Right ventricle myocardium inferior (tissue), 1 donor: ENCODE data around the gene CPLANE1. TPM values are rescaled to one million over a fixed set of nuclear protein-coding genes. Genes with fewer than 3 reads are reported as not detected.
A peak's percentile ranks its signal among the peaks of the same experiment; 100 is the strongest.

Experiments used
- ATAC-seq: fragments of 200-7000 bp; cut with Tn5 transposase; one replicate; pipeline ENCODE4 v1.9.1; 2020; ENCODE audit warnings: mild to moderate bottlenecking, moderate library complexity
- DNase-seq: peaks from one replicate; pipeline ENCODE4 v3.0.0; 2021; ENCODE audit errors: missing footprints
- intact Hi-C: fragments of 100-400 bp; cut with DNase I; formaldehyde crosslinking; loops from one replicate; pipeline ENCODE4 v1.11.0; 2022
- total RNA-seq: library from RNA; stranded (reverse); fragmentation: NEBNext Ultra II Directional; extraction: Animal tissue kit (Norgen Biotek cat#: 25700); gene quantifications from one replicate; pipeline ENCODE4 v1.2.1, GENCODE V29; 2021
- donor health status: DM: no; HTN: yes; CAD: no; lungs with severe emphysema.

The CPLANE1 gene
- total RNA-seq, 1 donor from 2014 or later = 9.5 TPM

- no peak for ATAC-seq
- DNase-seq = no peak
- intact Hi-C loops = no loop called here
Measured at GRCh38 chr5:37212096-37212495, 37.1 kb downstream of the CPLANE1 start.

GRCh38 chr5:37211661-37212060, 37.5 kb downstream of the CPLANE1 start:
- no peak for ATAC-seq
- no peak for DNase-seq
- intact Hi-C loops = no loop called here

DNA sequence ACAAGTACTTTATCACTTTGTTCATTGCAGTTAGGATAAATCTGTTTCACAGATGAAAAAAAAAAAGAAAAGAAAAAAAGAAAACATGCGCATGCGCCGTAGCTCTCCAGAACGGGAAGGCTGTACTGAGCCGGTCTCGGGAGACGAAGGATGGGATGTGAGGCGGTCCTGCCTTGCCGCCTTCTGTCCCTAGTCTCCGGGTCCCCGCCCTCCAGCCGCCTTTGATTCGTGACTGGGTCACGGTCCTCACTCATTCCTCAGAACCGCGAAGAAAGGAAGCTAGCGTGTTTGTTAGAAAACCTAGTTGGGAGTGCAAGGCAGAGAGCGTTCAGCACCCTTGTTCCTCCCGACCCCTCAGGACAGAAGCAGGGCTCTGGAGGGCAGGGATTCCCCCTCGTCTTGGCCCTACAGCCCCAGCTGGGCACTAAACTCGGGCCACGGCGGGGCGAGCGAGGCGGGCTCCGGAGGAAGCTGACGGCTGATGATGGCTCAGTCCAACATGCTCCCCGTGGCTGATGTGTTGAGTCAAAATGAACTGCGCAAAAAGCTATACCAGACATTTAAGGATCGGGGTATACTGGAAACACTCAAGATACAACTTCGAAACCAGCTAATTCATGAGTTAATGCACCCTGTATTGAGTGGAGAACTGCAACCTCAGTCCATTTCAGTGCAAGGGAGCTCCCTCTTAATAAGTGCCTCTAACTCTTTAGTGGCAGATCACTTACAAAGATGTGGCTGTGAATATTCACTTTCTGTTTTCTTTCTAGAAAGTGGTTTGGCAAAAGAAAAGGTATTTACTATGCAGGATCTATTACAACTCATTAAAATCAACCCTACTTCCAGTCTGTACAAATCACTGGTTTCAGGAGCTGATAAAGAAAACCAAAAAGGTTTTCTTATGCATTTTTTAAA, 40.0 kb downstream of the CPLANE1 start:
- no peak for DNase-seq
- intact Hi-C loops = no loop called here
- peak; percentile 48 for ATAC-seq

- ATAC-seq (no peak), DNase-seq (no peak)
- intact Hi-C loops = no loop called here
Measured at GRCh38 chr5:37207802-37208201, 41.4 kb downstream of the CPLANE1 start.

DNA sequence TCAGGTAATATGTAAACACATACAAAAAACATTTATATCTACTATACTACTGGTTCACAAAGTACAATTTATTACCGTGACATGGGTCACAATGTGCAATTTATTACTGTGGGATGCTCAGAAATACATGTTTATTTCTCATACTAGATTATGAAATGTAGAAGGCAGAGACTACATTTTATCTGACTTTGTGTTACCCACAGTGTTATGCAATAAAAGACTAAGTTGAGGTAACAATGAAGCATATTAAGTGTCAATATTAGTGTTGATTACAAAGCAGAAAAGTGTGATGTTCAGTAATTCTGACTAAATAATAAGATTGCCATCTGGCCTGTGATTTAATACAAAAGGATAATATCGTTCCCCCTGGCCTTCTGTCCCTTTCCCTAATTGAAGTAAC, 42.4 kb downstream of the CPLANE1 start:
- intact Hi-C loops = no loop called here
- ATAC-seq (no peak), DNase-seq (no peak)

- intact Hi-C loops = no loop called here
- DNase-seq = no peak
- ATAC-seq = no peak
Measured at GRCh38 chr5:37198842-37199241, 50.3 kb downstream of the CPLANE1 start.

- DNase-seq (no peak), ATAC-seq (no peak)
- intact Hi-C loops = no loop called here
Measured at GRCh38 chr5:37198061-37198460, 51.1 kb downstream of the CPLANE1 start.

DNA sequence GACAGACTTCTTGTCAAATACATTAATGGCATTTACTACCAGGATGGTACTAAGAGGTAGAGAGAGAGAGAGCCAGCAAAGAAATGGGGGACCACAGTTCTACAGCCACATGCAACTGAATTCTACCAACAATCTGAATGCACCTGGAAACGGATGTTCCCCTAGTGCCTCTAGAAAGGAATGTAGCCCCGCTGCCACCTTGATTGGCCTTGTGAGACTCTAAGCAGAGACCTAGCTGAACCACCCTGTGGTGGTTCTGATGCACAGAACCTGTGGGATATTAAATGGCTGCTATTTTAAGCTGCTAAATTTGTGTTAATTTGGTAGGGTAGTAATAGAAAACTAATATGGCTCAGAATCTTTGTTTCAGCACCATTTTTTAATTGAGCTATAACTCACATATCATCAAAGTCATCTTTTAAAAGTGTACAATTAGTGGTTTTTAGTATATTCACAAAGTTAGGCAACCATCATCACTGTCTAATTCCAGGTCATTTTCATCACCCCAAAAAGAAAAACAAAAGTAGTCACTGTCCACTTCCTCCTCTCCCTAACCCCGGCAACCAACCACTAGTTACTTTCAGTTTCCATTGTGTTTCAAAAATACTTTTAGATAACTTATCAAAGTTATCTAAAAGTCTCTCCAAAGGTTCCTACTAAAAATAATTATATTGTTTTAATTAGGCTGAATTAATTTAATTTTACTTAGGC, 51.7 kb downstream of the CPLANE1 start:
- ATAC-seq (no peak), DNase-seq (no peak)
- intact Hi-C loops = no loop called here

- ATAC-seq = no peak
- intact Hi-C loops = no loop called here
- no peak for DNase-seq
Measured at GRCh38 chr5:37190592-37190991, 58.6 kb downstream of the CPLANE1 start.

- ATAC-seq = no peak
- intact Hi-C loops = no loop called here
- DNase-seq = no peak
Measured at GRCh38 chr5:37189355-37189754, 59.8 kb downstream of the CPLANE1 start.

DNA sequence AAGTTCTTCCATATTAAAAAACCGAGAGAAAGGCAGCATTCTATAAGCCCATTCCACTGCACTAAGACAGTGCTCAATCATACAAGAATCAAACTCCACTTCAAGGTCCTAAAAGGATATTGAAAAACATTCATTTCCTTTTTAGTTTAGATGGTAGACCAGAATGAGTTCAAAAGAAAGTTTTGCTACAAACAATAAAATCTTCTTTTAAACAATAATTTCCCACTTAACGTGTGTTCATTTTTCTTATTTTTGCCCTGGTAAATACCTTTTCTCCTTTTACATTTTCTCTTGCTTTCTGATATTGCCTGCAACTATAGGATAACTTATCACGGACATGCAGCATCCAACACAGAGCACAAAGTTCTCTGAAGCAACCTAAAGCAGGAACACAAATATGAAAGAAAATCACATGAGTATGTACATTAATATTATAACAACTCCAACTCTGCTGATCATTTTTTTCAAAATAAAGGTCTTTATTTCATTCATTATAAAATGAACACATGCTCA, 61.7 kb downstream of the CPLANE1 start:
- ATAC-seq = no peak
- DNase-seq = no peak
- intact Hi-C loops = no loop called here

GRCh38 chr5:37184748-37185364, 64.3 kb downstream of the CPLANE1 start:
- ATAC-seq (no peak), DNase-seq (no peak)
- intact Hi-C loops = no loop called here

GRCh38 chr5:37182667-37183066, 66.5 kb downstream of the CPLANE1 start:
- DNase-seq = no peak
- ATAC-seq = no peak
- intact Hi-C loops = no loop called here

DNA sequence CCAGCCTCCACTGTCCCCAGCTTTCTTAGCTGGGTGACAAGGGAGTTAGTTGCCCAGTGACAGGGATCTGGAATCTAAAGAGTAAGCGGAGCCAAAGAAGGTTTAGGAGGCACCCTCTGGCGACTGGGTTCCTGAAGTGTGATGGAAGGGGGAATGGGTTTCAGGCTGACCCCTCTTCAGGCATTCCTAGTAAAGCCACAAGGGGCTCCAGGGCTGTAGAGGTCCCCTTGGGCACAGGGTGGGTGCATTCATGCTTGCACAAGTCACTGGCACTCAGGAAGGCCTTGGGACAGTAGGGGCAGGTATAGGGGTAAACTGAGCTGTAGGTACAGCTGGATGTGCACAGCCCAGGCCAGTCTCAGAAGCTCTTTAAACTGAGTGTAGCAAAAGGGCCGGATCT, 74.2 kb downstream of the CPLANE1 start:
- no peak for DNase-seq
- no peak for ATAC-seq
- intact Hi-C loops = loop anchor here (10.0 kb wide), 1 partner anchor 130 kb away; no protein-coding TSS in a partner anchor

GRCh38 chr5:37172957-37173356, 76.2 kb downstream of the CPLANE1 start:
- intact Hi-C loops = loop anchor here (10.0 kb wide), 1 partner anchor 128 kb away; no protein-coding TSS in a partner anchor
- ATAC-seq (no peak), DNase-seq (no peak)

- intact Hi-C loops = loop anchor here (10.0 kb wide), 1 partner anchor 126 kb away; no protein-coding TSS in a partner anchor
Measured at GRCh38 chr5:37170856-37171255, 78.3 kb downstream of the CPLANE1 start.

DNA sequence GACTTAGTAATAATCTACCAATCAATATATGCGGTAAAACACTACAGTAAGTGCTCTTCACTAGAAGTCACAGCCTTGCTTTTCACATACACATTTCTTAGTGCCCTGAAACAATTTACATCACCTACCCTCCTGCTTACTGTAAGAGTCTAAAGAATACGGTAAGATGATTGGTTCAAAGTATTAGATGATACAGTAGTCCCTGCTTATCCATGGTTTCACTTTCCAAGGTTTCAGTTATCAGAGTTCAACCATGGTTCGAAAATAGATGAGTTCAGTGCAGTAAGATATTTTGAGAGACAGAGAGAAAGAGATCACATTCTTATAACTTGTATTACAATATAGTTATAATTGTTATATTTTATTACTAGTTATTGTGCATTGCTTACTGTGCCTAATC, 83.0 kb downstream of the CPLANE1 start:
- DNase-seq (no peak), ATAC-seq (no peak)
- intact Hi-C loops = no loop called here

More at GRCh38 chr5:37170856-37171255, 78.3 kb downstream of the CPLANE1 start:
- ATAC-seq = no peak
- no peak for DNase-seq

GRCh38 chr5:37165761-37166160, 83.4 kb downstream of the CPLANE1 start:
- intact Hi-C loops = no loop called here
- DNase-seq (no peak), ATAC-seq (no peak)

- intact Hi-C loops = no loop called here
- ATAC-seq = no peak
- no peak for DNase-seq
Measured at GRCh38 chr5:37153661-37154060, 95.5 kb downstream of the CPLANE1 start.
